ENCODE measurements around the gene TECPR1. TPM values are rescaled to one million over a fixed set of nuclear protein-coding genes. Genes with fewer than 3 reads are reported as not detected.

The TECPR1 gene
- total RNA-seq, 1 experiment from 2014 or later, result 14.5 TPM

GRCh38 chr7:98280296-98280695 lies 28.3 kb upstream of the TECPR1 start:
- Histone ChIP-seq H3K9me3 (replicated peaks) (no peaks in the 10 kb centered on the region), H3K4me3 (no peak overlapping the region; the same call in 1 of the 2 replicates), H3K36me3 (peaks cover 5% of the 10 kb centered on the region), H3K27ac (no peak overlapping the region), H3K27me3 (no peaks in the 10 kb centered on the region), H3K4me1 (peaks cover 7% of the 10 kb centered on the region; the same call in 1 of the 2 replicates)
- no peak for DNase-seq

- Histone ChIP-seq H3K27me3 (no peaks in the 10 kb centered on the region), H3K4me3 (no peak overlapping the region), H3K4me1 (peaks cover 7% of the 10 kb centered on the region; the same call in 1 of the 2 replicates), H3K9me3 (replicated peaks) (no peaks in the 10 kb centered on the region), H3K27ac (peak overlapping the region; percentile 17; the same call in 1 of the 2 replicates), H3K36me3 (peaks cover 5% of the 10 kb centered on the region)
- peak; percentile 37 to 58 for DNase-seq
Measured at GRCh38 chr7:98278936-98279335, 26.9 kb upstream of the TECPR1 start.

- Histone ChIP-seq H3K4me1 (peaks cover 7% of the 10 kb centered on the region; the same call in 1 of the 2 replicates), H3K27ac (peak overlapping the region; percentile 17; the same call in 1 of the 2 replicates)
Measured at GRCh38 chr7:98278408-98278807, 26.4 kb upstream of the TECPR1 start.

GRCh38 chr7:98276241-98276761 lies 24.3 kb upstream of the TECPR1 start:
- DNase-seq, result no peak
- no peak overlapping the region for H3K4me3 ChIP-seq
- no peaks in the 10 kb centered on the region for H3K36me3 ChIP-seq
- no peak overlapping the region for H3K27ac ChIP-seq
- H3K4me1 ChIP-seq, result peaks cover 5% of the 10 kb centered on the region; the same call in 1 of the 2 replicates
- H3K9me3 ChIP-seq (replicated peaks), result no peaks in the 10 kb centered on the region
- no peaks in the 10 kb centered on the region for H3K27me3 ChIP-seq

More at GRCh38 chr7:98278408-98278807, 26.4 kb upstream of the TECPR1 start:
- H3K36me3 ChIP-seq, result peaks cover 5% of the 10 kb centered on the region
- H3K9me3 ChIP-seq (replicated peaks), result no peaks in the 10 kb centered on the region
- DNase-seq, result peak; percentile 33 to 60
- no peak overlapping the region for H3K4me3 ChIP-seq
- no peaks in the 10 kb centered on the region for H3K27me3 ChIP-seq

- Histone ChIP-seq H3K9me3 (replicated peaks) (no peaks in the 10 kb centered on the region), H3K36me3 (no peaks in the 10 kb centered on the region), H3K4me1 (no peaks in the 10 kb centered on the region), H3K27me3 (no peaks in the 10 kb centered on the region), H3K27ac (no peak overlapping the region), H3K4me3 (no peak overlapping the region)
- DNase-seq, result no peak
Measured at GRCh38 chr7:98267303-98267702, 15.3 kb upstream of the TECPR1 start.

- no peak overlapping the region for H3K4me3 ChIP-seq
- H3K9me3 ChIP-seq (replicated peaks), result no peaks in the 10 kb centered on the region
- no peak overlapping the region for H3K27ac ChIP-seq
- H3K27me3 ChIP-seq, result no peaks in the 10 kb centered on the region
- no peak for DNase-seq
- no peaks in the 10 kb centered on the region for H3K4me1 ChIP-seq
- no peaks in the 10 kb centered on the region for H3K36me3 ChIP-seq
Measured at GRCh38 chr7:98266840-98267239, 14.8 kb upstream of the TECPR1 start.

GRCh38 chr7:98265841-98266271 lies 13.8 kb upstream of the TECPR1 start:
- H3K27me3 ChIP-seq, result no peaks in the 10 kb centered on the region
- H3K4me1 ChIP-seq, result no peaks in the 10 kb centered on the region
- 0 out of 2 replicates have a peak, but pooled peaks cover 1% of the 10 kb centered on the region for H3K36me3 ChIP-seq
- no peak overlapping the region for H3K4me3 ChIP-seq
- no peaks in the 10 kb centered on the region for H3K9me3 ChIP-seq (replicated peaks)
- no peak for DNase-seq
- H3K27ac ChIP-seq, result 0 out of 2 replicates have a peak overlapping the region, but pooled peaks have one; percentile 9

- H3K9me3 ChIP-seq (replicated peaks), result no peaks in the 10 kb centered on the region
- no peak overlapping the region for H3K27ac ChIP-seq
- DNase-seq, result no peak
- peaks cover 5% of the 10 kb centered on the region; the same call in 1 of the 2 replicates for H3K4me1 ChIP-seq
- no peak overlapping the region for H3K4me3 ChIP-seq
- no peaks in the 10 kb centered on the region for H3K27me3 ChIP-seq
- H3K36me3 ChIP-seq, result 0 out of 2 replicates have a peak, but pooled peaks cover 4% of the 10 kb centered on the region
Measured at GRCh38 chr7:98257701-98258100, 5.7 kb upstream of the TECPR1 start.

- peaks cover 6% of the 10 kb centered on the region; the same call in 1 of the 2 replicates for H3K4me1 ChIP-seq
- no peaks in the 10 kb centered on the region for H3K27me3 ChIP-seq
- no peak overlapping the region for H3K27ac ChIP-seq
- no peaks in the 10 kb centered on the region for H3K9me3 ChIP-seq (replicated peaks)
- no peak overlapping the region for H3K4me3 ChIP-seq
- no peak for DNase-seq
- H3K36me3 ChIP-seq, result 0 out of 2 replicates have a peak, but pooled peaks cover 4% of the 10 kb centered on the region
Measured at GRCh38 chr7:98256431-98256830, 4.4 kb upstream of the TECPR1 start.

- no peak overlapping the region for H3K4me3 ChIP-seq
- H3K4me1 ChIP-seq, result peaks cover 13% of the 10 kb centered on the region; the same call in 1 of the 2 replicates
- DNase-seq, result no peak
- no peak overlapping the region for H3K27ac ChIP-seq
- no peaks in the 10 kb centered on the region for H3K9me3 ChIP-seq (replicated peaks)
- no peaks in the 10 kb centered on the region for H3K36me3 ChIP-seq
- no peaks in the 10 kb centered on the region for H3K27me3 ChIP-seq
Measured at GRCh38 chr7:98254951-98255610, 3.0 kb upstream of the TECPR1 start.

GRCh38 chr7:98254516-98254915 lies 2.5 kb upstream of the TECPR1 start:
- Histone ChIP-seq H3K36me3 (no peaks in the 10 kb centered on the region), H3K4me1 (peaks cover 13% of the 10 kb centered on the region; the same call in 1 of the 2 replicates), H3K4me3 (no peak overlapping the region), H3K27ac (no peak overlapping the region), H3K27me3 (no peaks in the 10 kb centered on the region), H3K9me3 (replicated peaks) (no peaks in the 10 kb centered on the region)
- DNase-seq, result no peak

- no peak for DNase-seq
- peak overlapping the region; percentile 85 for H3K4me3 ChIP-seq
Measured at GRCh38 chr7:98252425-98253054, 508 bp upstream of the TECPR1 start.

GRCh38 chr7:98251231-98251600 lies 816 bp downstream of the TECPR1 start:
- Histone ChIP-seq H3K4me3 (peak overlapping the region; percentile 85), H3K27ac (no peak overlapping the region), H3K27me3 (no peaks in the 10 kb centered on the region), H3K9me3 (replicated peaks) (no peaks in the 10 kb centered on the region), H3K4me1 (peaks cover 13% of the 10 kb centered on the region; the same call in 1 of the 2 replicates), H3K36me3 (no peaks in the 10 kb centered on the region)
- no peak for DNase-seq

More at GRCh38 chr7:98252425-98253054, 508 bp upstream of the TECPR1 start:
- Histone ChIP-seq H3K4me1 (peaks cover 13% of the 10 kb centered on the region; the same call in 1 of the 2 replicates), H3K36me3 (no peaks in the 10 kb centered on the region), H3K27ac (peak overlapping the region; percentile 74), H3K27me3 (no peaks in the 10 kb centered on the region), H3K9me3 (replicated peaks) (no peaks in the 10 kb centered on the region)

- H3K36me3 ChIP-seq, result no peaks in the 10 kb centered on the region
- peaks cover 13% of the 10 kb centered on the region; the same call in 1 of the 2 replicates for H3K4me1 ChIP-seq
- H3K27ac ChIP-seq, result no peak overlapping the region
- H3K27me3 ChIP-seq, result no peaks in the 10 kb centered on the region
- no peaks in the 10 kb centered on the region for H3K9me3 ChIP-seq (replicated peaks)
- H3K4me3 ChIP-seq, result no peak overlapping the region
- no peak for DNase-seq
Measured at GRCh38 chr7:98250789-98251188, 1.2 kb downstream of the TECPR1 start.

GRCh38 chr7:98249106-98249505 lies 2.9 kb downstream of the TECPR1 start:
- peaks cover 13% of the 10 kb centered on the region; the same call in 1 of the 2 replicates for H3K4me1 ChIP-seq
- H3K36me3 ChIP-seq, result no peaks in the 10 kb centered on the region
- H3K27me3 ChIP-seq, result no peaks in the 10 kb centered on the region
- no peak for DNase-seq
- H3K4me3 ChIP-seq, result no peak overlapping the region
- no peaks in the 10 kb centered on the region for H3K9me3 ChIP-seq (replicated peaks)
- H3K27ac ChIP-seq, result no peak overlapping the region
